Stomach (tissue), 4 donors: ENCODE data around the gene CEP152.

ENCODE experiments used
- POLR2A ChIP-seq, 4 donors: fragments of 450-650 bp; IDR thresholded peaks; one replicate each; pipeline ENCODE4 v1.6.1; 2016; ENCODE audit warnings: antibody characterized with exemption in 4 of 4, control low read depth in 2 of 4, mild to moderate bottlenecking in 1 of 4, moderate library complexity in 1 of 4
- TF ChIP-seq, protein P1 (sequence below), 7 experiments: fragments of 450-650 bp in 4 of 7; fragments of 200-600 bp in 3 of 7; sonication (generic) in 3 of 7; IDR thresholded peaks; one replicate each; pipeline ENCODE4 v1.5.1; 2016 to 2019; ENCODE audit warnings: antibody characterized with exemption in 7 of 7, control low read depth in 2 of 7, mild to moderate bottlenecking in 1 of 7

DNA sequence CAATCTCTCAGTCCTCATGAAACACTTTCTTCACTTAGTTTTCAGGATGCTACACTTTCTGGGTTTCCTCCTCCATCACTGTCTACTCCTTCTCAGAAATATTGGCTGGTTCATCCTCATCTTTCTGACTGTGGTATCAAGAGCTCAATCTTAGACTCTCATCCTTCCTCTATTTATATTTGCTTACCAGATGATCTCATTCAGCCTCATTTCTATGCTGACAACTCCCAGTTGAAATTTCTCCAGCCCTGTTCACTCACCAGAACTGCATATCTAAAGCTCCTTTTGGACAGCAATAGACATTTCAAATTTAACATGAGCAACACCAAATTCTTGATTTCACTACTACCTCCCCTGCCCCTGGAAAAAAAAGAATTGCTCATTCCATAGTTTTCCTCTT is 117.4 kb downstream of the CEP152 start:
- no peak for TF ChIP-seq POLR2A (IDR thresholded peaks at IDR 0.05)
- TF ChIP-seq, protein P1, sequence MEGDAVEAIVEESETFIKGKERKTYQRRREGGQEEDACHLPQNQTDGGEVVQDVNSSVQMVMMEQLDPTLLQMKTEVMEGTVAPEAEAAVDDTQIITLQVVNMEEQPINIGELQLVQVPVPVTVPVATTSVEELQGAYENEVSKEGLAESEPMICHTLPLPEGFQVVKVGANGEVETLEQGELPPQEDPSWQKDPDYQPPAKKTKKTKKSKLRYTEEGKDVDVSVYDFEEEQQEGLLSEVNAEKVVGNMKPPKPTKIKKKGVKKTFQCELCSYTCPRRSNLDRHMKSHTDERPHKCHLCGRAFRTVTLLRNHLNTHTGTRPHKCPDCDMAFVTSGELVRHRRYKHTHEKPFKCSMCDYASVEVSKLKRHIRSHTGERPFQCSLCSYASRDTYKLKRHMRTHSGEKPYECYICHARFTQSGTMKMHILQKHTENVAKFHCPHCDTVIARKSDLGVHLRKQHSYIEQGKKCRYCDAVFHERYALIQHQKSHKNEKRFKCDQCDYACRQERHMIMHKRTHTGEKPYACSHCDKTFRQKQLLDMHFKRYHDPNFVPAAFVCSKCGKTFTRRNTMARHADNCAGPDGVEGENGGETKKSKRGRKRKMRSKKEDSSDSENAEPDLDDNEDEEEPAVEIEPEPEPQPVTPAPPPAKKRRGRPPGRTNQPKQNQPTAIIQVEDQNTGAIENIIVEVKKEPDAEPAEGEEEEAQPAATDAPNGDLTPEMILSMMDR (IDR thresholded peaks at IDR 0.05): no peak
